Frontal cortex (tissue), 4 donors: Measurements from ENCODE around the gene NPHP4. TPM values are rescaled to one million over a fixed set of nuclear protein-coding genes. Genes with fewer than 3 reads are reported as not detected.
A peak's percentile ranks its signal among the peaks of the same experiment; 100 is the strongest.

Experiments used
- DNase-seq, 2 donors: peaks; one replicate each; pipeline ENCODE4 v3.0.0; 2012; ENCODE audit warnings: low spot score in 2 of 2
- FAIRE-seq: peaks from 2 replicates; lab custom pipeline; 2012; peaks lifted over from hg19 to GRCh38; lab: Jason Lieb, UNC
- small RNA-seq: library from RNA; depleted of rRNA; stranded (forward); fragments of <200 nt; gene quantifications from one replicate; pipeline ENCODE3, GENCODE V24; 2014
- total RNA-seq: library from RNA; depleted of rRNA; stranded (reverse); fragments of >200 nt; gene quantifications from one replicate; pipeline ENCODE4 v1.2.3, GENCODE V29; 2014
- donor health status: control.
- donor health status: control.
- donor health status: control.

The NPHP4 gene
- total RNA-seq, 1 donor from 2014 or later = 8.2 TPM

GRCh38 chr1:5830771-5831599 lies 161.2 kb downstream of the NPHP4 start:
- FAIRE-seq (no peak), DNase-seq (peak in 1 of 2 donors; percentile 56)

GRCh38 chr1:5829414-5829813 lies 162.8 kb downstream of the NPHP4 start:
- no peak for FAIRE-seq
- no peak for DNase-seq

GRCh38 chr1:5828308-5828935 lies 163.8 kb downstream of the NPHP4 start:
- FAIRE-seq (no peak), DNase-seq (no peak)

- no peak for DNase-seq
- FAIRE-seq = no peak
Measured at GRCh38 chr1:5827516-5827915, 164.7 kb downstream of the NPHP4 start.

- DNase-seq (no peak), FAIRE-seq (no peak)
Measured at GRCh38 chr1:5826601-5827000, 165.6 kb downstream of the NPHP4 start.

- DNase-seq (no peak), FAIRE-seq (no peak)
Measured at GRCh38 chr1:5822726-5823125, 169.5 kb downstream of the NPHP4 start.

GRCh38 chr1:5822266-5822665 lies 170.0 kb downstream of the NPHP4 start:
- FAIRE-seq (no peak), DNase-seq (no peak)

- no peak for DNase-seq
- no peak for FAIRE-seq
Measured at GRCh38 chr1:5821540-5822176, 170.6 kb downstream of the NPHP4 start.

- no peak for DNase-seq
- FAIRE-seq = no peak
Measured at GRCh38 chr1:5820026-5820421, 172.2 kb downstream of the NPHP4 start.

GRCh38 chr1:5819391-5820025 lies 172.7 kb downstream of the NPHP4 start:
- DNase-seq (no peak), FAIRE-seq (no peak)

GRCh38 chr1:5818755-5819154 lies 173.5 kb downstream of the NPHP4 start:
- no peak for DNase-seq
- FAIRE-seq = no peak

GRCh38 chr1:5815716-5816115 lies 176.5 kb downstream of the NPHP4 start:
- FAIRE-seq (no peak), DNase-seq (no peak)

- FAIRE-seq = no peak
- no peak for DNase-seq
Measured at GRCh38 chr1:5815211-5815610, 177.0 kb downstream of the NPHP4 start.

- FAIRE-seq (no peak), DNase-seq (no peak)
Measured at GRCh38 chr1:5814046-5814619, 178.1 kb downstream of the NPHP4 start.

- no peak for FAIRE-seq
- DNase-seq = no peak
Measured at GRCh38 chr1:5813480-5813879, 178.7 kb downstream of the NPHP4 start.

Small RNAs within 50 kb of the gene (small RNA-seq; reads per million reads assigned to genes)
- gene MIR4689 = not detected

Other genes starting within 250 kb of the NPHP4 start
- 4.5 TPM for gene KCNAB2, start 53.5 kb upstream of the NPHP4 start, total RNA-seq
- gene CHD5, start 187.9 kb upstream of the NPHP4 start, total RNA-seq = 31.4 TPM
- gene RPL22, start 207.2 kb upstream of the NPHP4 start, total RNA-seq = 393 TPM
- gene RNF207, start 213.7 kb upstream of the NPHP4 start, total RNA-seq = 4.5 TPM
- 21.6 TPM for gene ICMT, start 243.5 kb upstream of the NPHP4 start, total RNA-seq